Pancreas (tissue), 10 donors: Measurements from ENCODE around the gene BBS1. TPM values are rescaled to one million over a fixed set of nuclear protein-coding genes. Genes with fewer than 3 reads are reported as not detected.

Experiments used
- ATAC-seq, 4 donors: fragments of 200-7000 bp; cut with Tn5 transposase; one replicate each; pipeline versions ENCODE4 v1.8.0 to v1.9.1; 2020; ENCODE audit warnings: mild to moderate bottlenecking in 4 of 4, moderate library complexity in 4 of 4
- DNase-seq, 6 donors: peaks; one replicate each; pipeline ENCODE4 v3.0.0-alpha.2; 2020
- FAIRE-seq: peaks from 2 replicates; lab custom pipeline; 2012; peaks lifted over from hg19 to GRCh38; lab: Jason Lieb, UNC
- H3K27ac ChIP-seq, 4 donors: fragments of 200-600 bp; sonication (generic); 1 replicate in 3 of 4; 2 replicates in 1 of 4; pipeline versions ENCODE4 v1.5.0 to v1.8.0; 2020
- H3K27me3 ChIP-seq, 4 donors: fragments of 200-600 bp; one replicate each; pipeline ENCODE4 v1.8.0; 2021
- H3K36me3 ChIP-seq, 3 donors: fragments of 200-600 bp; sonication (generic) in 1 of 3; one replicate each; pipeline versions ENCODE4 v1.5.0 to v1.8.0; 2020 to 2021
- H3K4me1 ChIP-seq, 3 donors: fragments of 200-600 bp; one replicate each; pipeline ENCODE4 v1.8.0; 2021
- H3K4me3 ChIP-seq, 4 donors: fragments of 200-600 bp; sonication (generic) in 2 of 4; one replicate each; pipeline versions ENCODE4 v1.5.0 to v1.8.0; 2020 to 2021
- H3K9me3 ChIP-seq, 4 donors: fragments of 200-600 bp; one replicate each; pipeline ENCODE4 v1.8.0; 2021
- whole genome bisulfite sequencing, 2 donors: extraction: QIAGEN DNeasy Blood & Tissue Kit; methylation state at CpG; one replicate each; pipeline ENCODE4 v1.1.7; 2013; 5-methylcytosine and 5-hydroxymethylcytosine counted together
- intact Hi-C, 3 donors: fragments of 100-400 bp; cut with DNase I; formaldehyde crosslinking; loops; one replicate each; pipeline versions ENCODE4 v1.11.1 to v1.14.2; 2022
- polyA plus RNA-seq, 2 donors: library from polyadenylated mRNA; stranded (reverse); fragments of 200-250 nt; gene quantifications; one replicate each; pipeline ENCODE4 v1.2.3, GENCODE V29; 2013
- total RNA-seq, 6 donors: library from RNA; stranded (reverse); fragmentation: NEBNext Ultra II Directional in 4 of 6; extraction: Animal tissue kit (Norgen Biotek cat#: 25700) in 4 of 6; gene quantifications; one replicate each; pipeline versions ENCODE4 v1.2.1 to v1.2.4, GENCODE V29; 2021 to 2023
- TF ChIP-seq, protein P1 (sequence below), 4 donors: fragments of 200-600 bp; sonication (generic) in 3 of 4; IDR thresholded peaks; one replicate each; pipeline versions ENCODE4 v1.5.0 to v1.8.0; 2021; ENCODE audit warnings: antibody characterized with exemption in 4 of 4
- donor health status: healthy with polysubstance abuse.
- donor health status: DM: no; HTN: no; CAD: no; lungs with moderate emphysema.
- donor health status: DM: no; HTN: no; CAD: no.
- donor health status: control.
- donor health status: control.
- donor health status: Bipolar disorder and iron deficiency.
- donor health status: DM: yes; HTN: yes; CAD: no.
- donor health status: DM: no; HTN: no; CAD: no.
- donor health status: DM: no; HTN: no; CAD: no.
- donor health status: DM: yes; HTN: yes; CAD: no.

BBS1 gene
- total and polyA plus RNA-seq, 8 donors: 19.1 to 31.9 (median 22.1) TPM

DNA sequence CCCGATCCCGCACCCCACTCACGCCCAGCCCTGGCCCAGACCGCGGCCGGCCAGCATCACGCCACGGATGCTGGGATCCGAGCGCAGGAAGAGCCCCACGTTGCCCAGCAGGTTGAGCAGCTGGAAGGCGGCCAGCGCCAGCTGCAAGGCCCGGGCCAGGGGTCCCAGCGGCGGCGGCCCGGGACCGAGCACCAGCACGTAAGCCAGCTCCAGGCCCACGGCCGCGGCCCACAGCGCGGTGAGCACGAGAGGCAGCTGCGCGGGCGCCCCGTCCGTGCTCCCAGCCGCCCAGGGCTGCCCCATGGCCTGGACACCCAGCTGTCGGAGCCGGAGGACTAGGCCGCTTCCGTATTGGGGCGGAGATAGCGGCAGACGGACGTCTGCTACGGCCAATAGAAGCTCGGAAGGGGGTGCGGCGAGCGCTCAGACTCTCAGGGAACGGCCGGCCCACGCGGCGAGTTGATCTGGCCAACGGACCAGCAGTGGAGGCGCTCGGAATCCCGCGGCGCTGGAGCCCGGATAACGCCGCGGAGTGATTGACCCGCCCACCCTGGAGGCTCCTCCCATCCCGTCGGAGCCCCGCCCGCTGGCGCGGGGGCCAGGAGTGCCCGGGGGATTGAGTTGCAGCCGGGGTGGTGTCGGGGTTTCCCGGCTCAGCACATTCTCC lies 35.4 kb downstream of the BBS1 start, which contains the start of gene ZDHHC24:
Gene ZDHHC24, minus strand, starts transcription at position 348 of the 667 bp plus-strand sequence. Its CDS starts 45 bp downstream, at position 303.
- Histone ChIP-seq H3K27ac (peak within 1 kb of the TSS; percentile 33 to 83 (median 54)), H3K27me3 (no peaks in the 10 kb centered on the region), H3K9me3 (no peaks in the 10 kb centered on the region), H3K36me3 (no peaks in the 10 kb centered on the region), H3K4me1 (peaks cover 0 to 15% (median 0%) of the 10 kb centered on the region in 3 donors), H3K4me3 (peak within 1 kb of the TSS; percentile 82 to 94 (median 90))
- TF ChIP-seq, protein P1, sequence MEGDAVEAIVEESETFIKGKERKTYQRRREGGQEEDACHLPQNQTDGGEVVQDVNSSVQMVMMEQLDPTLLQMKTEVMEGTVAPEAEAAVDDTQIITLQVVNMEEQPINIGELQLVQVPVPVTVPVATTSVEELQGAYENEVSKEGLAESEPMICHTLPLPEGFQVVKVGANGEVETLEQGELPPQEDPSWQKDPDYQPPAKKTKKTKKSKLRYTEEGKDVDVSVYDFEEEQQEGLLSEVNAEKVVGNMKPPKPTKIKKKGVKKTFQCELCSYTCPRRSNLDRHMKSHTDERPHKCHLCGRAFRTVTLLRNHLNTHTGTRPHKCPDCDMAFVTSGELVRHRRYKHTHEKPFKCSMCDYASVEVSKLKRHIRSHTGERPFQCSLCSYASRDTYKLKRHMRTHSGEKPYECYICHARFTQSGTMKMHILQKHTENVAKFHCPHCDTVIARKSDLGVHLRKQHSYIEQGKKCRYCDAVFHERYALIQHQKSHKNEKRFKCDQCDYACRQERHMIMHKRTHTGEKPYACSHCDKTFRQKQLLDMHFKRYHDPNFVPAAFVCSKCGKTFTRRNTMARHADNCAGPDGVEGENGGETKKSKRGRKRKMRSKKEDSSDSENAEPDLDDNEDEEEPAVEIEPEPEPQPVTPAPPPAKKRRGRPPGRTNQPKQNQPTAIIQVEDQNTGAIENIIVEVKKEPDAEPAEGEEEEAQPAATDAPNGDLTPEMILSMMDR (IDR thresholded peaks at IDR 0.05): no peak
- DNase-seq: peak; percentile 96 to 99 (median 97)
- intact Hi-C loops: no loop called here
- peak; percentile 97 to 98 (median 98) for ATAC-seq
- 0% methylated on average over 54 to 71 of the region's 71 CpGs for WGBS, 2 donors
- peak; percentile 67 for FAIRE-seq

DNA sequence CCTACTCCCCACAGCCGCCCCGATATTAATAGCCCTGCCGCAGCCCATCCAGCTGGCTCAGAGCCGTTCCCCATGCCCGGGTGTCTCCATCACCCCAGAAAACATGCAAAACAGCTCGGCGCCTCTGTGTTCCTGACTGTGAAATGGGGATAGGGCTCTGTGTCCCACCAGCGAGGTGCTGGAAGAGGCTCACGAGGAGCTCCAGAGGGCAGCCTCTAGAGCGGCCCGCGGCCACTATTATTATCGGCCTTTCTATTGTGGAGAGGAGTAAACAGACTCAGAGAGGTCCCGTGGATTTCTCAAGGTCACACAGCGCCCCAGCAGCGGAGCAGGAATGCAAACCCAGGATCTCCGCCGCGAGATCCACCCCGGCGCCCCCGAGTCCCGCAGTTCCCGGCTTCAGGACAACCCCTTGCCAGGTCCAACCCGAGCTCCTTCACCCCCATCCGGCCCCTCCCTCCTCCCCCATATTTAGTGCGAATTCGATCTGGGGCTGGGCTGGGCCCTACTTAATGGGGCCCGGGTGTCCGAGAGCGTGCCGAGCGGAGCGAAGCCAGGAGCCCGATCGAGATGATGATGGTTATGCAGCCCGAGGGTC lies 36.0 kb downstream of the BBS1 start, which contains the start of gene ACTN3:
Gene ACTN3, plus strand, starts transcription at position 536 of the 598 bp plus-strand sequence. Its CDS starts 35 bp downstream, at position 571.
- no peaks in the 10 kb centered on the region for H3K9me3 ChIP-seq
- peak in 4 of 6 donors; percentile 22 to 76 (median 44) for DNase-seq
- H3K36me3 ChIP-seq: no peaks in the 10 kb centered on the region
- TF ChIP-seq, protein P1 (IDR thresholded peaks at IDR 0.05): no peak
- intact Hi-C loops: no loop called here
- peak in 1 of 4 donors; percentile 0 for ATAC-seq
- H3K27ac ChIP-seq: peak within 1 kb of the TSS; percentile 33 to 83 (median 54)
- no peaks in the 10 kb centered on the region for H3K27me3 ChIP-seq
- no peak for FAIRE-seq
- peaks cover 0 to 15% (median 0%) of the 10 kb centered on the region in 3 donors for H3K4me1 ChIP-seq
- 7% methylated on average over 37 of the region's 37 CpGs for WGBS, 2 donors
- H3K4me3 ChIP-seq: peak within 1 kb of the TSS; percentile 82 to 94 (median 90)

DNA sequence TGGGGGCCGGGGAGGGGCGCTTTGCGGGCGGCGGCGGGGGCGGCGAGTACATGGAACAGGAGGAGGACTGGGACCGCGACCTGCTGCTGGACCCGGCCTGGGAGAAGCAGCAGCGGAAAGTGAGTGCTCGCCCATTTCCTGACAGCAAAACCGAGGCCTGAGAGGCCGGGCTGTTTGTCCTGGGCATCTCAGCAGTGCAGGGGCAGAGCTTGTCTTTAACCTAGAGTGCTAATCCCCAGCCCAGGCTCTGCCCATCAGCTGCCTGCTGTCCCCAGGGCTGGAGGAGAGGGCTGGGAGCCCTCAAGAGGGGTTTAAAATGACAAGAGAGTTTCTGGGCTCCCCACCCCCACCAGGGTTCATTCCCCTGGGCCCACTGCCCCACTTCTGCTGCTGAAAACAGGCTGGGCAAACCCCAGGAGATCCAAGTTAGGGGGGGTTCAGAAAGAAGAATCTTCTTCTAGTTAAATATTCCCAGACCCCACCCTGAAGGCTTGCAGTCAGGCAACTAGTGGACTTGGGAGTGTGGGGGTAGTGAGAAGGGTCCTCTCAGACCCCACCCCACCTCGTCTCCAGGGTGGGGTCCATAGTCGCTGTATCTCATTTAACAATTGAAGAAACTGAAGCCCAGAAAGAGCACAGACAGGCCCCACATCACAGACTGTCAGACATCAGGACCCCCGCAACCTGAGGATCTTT lies 36.7 kb downstream of the BBS1 start:
- FAIRE-seq: no peak
- H3K9me3 ChIP-seq: no peaks in the 10 kb centered on the region
- peak overlapping the region in 1 of 4 donors; percentile 88 for H3K4me3 ChIP-seq
- no peak overlapping the region for H3K27ac ChIP-seq
- intact Hi-C loops: no loop called here
- no peak for ATAC-seq
- H3K36me3 ChIP-seq: no peaks in the 10 kb centered on the region
- peaks cover 0 to 15% (median 0%) of the 10 kb centered on the region in 3 donors for H3K4me1 ChIP-seq
- TF ChIP-seq, protein P1 (IDR thresholded peaks at IDR 0.05): no peak
- no peaks in the 10 kb centered on the region for H3K27me3 ChIP-seq
- no peak for DNase-seq
- WGBS, 2 donors: 51 to 56% methylated on average over 18 of the region's 18 CpGs

DNA sequence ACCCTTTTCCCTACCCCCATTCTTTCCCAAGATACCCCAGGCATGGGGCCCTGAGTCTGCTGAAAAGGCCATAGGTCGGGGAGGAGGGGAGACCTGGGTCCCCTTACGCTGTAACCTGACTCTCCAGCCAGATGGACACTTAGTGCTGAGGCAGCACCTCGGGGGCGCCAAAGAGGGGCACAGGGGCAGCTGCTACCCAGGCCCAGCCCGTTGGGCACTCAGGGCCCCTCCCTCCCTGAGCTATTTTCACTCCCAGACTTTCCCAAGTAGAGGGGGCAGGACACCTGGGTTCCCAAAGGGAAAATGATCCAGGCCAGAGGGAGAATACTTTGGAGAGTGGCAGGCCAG lies 37.2 kb downstream of the BBS1 start:
- no peaks in the 10 kb centered on the region for H3K36me3 ChIP-seq
- intact Hi-C loops: no loop called here
- TF ChIP-seq, protein P1 (IDR thresholded peaks at IDR 0.05): no peak
- ATAC-seq (no peak), FAIRE-seq (no peak), DNase-seq (peak in 1 of 6 donors; percentile 35)
- peaks cover 0 to 15% (median 0%) of the 10 kb centered on the region in 3 donors for H3K4me1 ChIP-seq
- no peak overlapping the region for H3K27ac ChIP-seq
- H3K4me3 ChIP-seq: no peak overlapping the region
- WGBS, 2 donors: 51% methylated on average over 5 of the region's 5 CpGs
- no peaks in the 10 kb centered on the region for H3K9me3 ChIP-seq
- H3K27me3 ChIP-seq: no peaks in the 10 kb centered on the region
